GM18526 (cell line): ENCODE results near the gene SLC12A5.

ENCODE experiments used
- POLR2A ChIP-seq: IDR thresholded peaks from 3 replicates; pipeline ENCODE4 v1.6.1; 2011; ENCODE audit not compliant: insufficient read length; ENCODE audit errors: extremely low read depth

The SLC12A5 gene

DNA sequence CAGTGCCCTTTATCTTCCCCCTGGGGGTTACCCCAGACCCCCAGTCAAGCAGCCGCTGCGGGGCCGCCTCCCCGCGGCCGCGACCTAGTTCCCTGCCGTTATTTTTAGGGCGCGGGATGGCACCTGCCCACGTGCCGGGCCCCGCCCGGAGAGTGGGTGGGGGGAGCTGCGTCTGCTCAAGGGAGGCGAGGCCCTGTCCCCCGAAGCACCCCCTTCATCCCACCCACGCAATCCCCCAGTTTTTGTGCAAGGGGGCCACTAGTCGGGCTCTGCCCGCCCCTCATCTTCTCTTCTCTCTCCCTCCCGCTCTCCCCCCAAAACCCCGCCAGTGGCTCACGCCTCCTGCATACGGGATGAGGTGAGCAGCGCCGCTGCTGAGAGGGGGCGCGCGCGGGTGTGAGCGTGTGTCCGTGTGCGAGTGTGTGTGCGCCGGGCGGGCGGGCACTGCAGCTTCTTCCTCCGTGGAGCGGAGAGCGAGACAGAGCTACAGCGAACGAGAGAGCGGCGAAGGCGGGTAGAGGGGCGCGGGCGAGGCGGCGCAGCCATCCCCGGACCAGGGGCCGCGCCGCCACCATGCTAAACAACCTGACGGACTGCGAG lies at the start of gene SLC12A5:
Gene SLC12A5 (plus strand): TSS at position 444 of the 600 bp plus-strand sequence. CDS start 130 bp downstream, at position 574.
- no peak for TF ChIP-seq POLR2A

DNA sequence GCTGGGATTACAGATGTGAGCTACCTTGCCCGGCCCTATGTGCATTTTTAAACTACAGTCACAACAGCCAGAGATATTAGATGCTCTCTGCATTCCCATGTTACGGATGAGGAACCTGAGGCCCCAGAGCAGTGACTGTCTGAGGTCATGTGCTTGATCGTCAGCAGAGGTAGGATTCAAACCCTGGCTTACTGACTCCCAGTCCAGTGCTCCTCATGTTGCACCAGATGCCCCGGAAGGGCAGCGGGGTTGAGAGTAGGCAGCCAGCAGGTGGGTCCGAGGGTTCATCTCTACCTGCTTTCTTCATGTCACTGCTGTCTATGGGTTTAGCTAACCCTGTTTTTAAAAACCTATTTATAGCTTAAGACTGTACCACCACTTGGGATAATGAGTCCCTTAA lies 47.8 kb upstream of the SLC12A5 start:
- no peak for TF ChIP-seq POLR2A

DNA sequence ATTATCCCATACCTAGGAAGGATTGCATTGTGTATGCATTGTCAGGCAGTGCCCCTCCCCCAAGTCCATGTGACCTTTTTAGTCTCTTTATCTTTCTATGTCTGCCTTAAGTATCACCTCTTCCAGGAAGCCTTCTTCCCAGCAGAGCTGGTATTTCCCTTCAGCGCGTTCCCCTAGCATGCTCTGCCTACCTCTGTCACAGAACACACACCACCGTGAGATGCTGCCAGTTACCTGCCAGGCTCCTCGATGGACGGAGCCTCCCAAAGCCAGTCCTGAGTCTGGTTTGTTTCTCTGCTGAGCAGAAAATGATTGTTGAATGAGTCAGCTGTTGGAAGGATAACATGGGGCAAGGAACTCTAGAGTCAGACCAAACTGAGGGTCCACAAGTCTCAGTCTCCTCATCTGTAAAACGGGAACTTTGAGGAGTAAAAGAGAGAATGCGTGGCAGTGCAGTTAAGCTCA lies 45.7 kb upstream of the SLC12A5 start:
- TF ChIP-seq POLR2A: no peak

DNA sequence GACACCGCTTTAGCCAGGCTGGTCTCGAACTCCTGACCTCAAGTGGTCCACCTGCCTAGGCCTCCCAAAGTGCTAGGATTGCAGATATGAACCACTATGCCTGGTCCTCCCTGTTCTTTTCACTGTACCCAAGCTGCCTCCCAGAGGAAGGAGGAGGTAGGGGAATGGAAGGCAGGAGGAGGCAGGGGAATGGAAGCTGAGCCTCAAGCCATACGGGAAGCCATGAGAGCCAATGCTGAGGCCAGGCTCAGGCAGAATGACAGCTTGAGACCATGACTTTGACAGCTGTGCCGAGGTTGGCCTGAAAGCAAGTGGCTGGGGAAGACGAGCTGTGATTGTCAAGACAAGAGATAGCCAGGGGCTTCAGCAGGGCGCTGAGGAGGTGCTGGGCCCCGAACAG lies 43.4 kb upstream of the SLC12A5 start:
- TF ChIP-seq POLR2A: no peak

DNA sequence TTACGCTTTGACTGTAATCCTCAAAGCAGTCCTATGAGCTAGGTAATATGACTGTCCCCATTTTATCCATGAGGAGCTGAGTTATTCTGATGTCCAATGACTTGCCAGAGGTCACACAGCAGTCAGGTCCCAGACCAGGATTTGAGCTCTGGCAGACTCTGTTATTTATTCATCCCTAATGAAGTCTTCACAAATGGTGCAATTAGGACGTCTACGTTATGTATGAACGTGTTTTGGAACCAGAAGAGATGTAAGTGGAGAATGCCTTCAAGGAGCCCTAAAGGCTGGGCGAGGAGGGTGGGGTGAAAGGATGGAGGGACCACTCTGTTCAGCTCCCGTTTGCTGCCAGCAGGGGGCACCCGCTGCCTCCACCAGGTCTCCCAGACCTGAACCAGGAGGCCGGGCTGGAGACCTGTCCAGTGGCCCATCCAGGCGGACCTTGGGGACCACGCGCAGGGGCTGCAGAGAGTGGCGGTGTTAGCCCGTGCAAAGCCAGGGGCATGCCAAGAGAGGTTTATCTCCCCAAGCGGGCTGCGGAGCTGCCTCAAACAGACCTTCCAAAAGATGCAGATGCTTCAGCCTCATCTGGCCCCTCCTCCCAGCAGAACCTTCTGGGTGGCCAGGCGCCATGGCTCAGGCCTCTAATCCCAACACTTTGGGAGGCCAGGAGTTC lies 41.8 kb upstream of the SLC12A5 start:
- TF ChIP-seq POLR2A: no peak

DNA sequence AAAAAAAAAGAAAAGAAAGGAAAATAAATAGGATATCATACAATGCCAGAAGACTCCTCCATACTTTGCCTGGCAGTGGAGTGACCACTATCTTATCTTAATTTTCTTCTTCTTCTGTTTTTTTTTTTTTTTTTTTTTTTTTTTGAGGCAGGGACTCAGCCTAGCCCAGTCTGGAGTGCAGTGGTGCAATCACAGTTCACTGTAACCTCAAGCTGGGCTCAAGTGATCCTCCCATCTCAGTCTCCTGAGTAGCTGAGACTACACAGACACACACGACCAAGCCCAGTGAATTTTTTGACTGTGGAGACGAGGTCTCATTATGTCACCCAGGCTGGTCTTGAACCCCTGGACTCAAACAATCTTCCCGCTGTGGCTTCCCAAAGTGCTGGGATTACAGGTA lies 37.4 kb upstream of the SLC12A5 start:
- no peak for TF ChIP-seq POLR2A

DNA sequence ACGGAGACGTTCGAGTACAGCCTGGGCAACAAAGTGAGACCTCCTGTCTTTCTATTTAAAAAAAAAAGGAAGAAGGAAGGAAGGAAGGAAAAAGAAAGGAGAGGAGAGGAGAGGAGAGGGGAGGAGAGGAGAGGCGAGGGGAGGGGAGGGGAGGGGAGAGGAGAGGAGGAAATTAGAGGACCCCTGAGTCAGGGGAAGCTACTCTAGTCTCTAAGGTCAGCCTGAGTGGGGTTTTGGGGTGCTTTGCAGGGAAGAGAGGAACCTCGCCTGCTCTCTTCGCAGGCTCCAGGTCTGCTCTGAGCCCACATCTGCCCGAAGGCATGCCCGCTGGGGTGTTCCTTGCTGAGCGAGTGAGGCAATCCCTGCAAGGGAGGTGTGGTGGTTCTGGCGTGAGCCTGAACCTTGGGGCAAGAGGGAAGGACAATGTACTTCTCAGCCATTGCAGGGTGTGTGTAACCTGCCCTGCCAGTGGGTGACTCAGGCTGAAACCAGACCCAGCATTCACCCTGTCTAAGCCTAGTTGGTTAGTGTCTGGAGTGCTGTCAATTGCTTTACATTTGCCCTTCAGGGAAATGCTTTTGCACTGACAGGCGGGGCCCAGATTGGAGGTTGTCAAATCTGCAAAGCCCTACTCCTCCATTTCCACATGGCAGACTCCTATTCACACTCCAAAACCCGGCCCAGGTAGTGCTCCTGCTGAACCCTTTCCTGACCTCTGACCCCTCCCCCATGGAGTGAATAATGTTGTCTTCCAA lies 35.6 kb upstream of the SLC12A5 start:
- no peak for TF ChIP-seq POLR2A

DNA sequence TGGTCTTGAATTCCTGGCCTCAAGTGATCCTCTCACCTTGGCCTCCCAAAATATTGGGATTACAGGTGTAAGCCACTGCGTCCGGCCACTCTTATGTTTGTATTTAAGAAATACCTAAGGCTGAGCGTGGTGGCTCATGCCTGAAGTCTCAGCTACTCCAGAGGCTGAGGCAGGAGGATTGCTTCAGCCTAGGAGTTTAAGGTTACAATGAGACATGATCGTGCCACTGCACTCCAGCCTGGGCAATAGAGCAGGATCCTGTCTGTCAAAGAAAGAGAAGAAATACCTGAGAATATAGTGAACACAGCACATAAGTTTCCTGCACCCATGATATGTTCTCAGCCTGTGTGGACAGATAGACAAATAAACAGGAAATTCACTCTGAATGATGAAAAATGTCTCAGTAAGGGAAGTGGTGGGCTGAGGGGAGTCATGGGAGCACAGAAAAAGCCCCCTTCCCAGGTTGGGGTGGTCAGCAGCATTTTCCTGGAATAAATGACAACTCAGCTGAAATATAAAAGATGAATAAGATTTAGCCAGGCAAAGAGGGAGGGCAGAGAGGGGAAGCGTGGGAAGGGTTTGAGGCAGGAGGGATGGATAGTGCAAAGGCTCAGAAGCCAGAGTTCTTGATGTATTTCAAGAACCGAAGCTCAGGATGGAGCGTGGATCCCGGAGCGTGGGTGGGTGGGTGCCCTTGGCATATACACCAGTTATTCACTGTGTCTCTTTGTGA lies 34.1 kb upstream of the SLC12A5 start:
- no peak for TF ChIP-seq POLR2A

DNA sequence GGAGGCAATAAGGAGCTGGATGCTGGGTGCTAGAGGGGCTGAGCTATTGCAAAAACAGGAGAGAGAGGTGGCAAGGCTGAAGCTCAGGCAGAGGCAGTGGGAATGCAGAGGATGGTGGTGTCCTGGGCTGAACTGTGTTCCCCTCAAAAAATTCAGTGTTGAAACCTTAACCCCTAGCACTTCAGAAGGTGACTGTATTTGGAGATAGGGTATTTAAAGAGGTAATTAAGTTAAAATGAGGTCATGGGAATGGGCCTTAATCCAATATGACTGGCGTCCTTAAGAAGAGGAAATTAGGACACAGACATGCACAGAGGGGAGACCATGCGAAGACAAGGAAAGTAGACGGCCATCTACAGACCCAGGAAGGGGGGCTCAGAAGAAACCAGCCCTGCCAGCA lies 31.8 kb upstream of the SLC12A5 start:
- no peak for TF ChIP-seq POLR2A

DNA sequence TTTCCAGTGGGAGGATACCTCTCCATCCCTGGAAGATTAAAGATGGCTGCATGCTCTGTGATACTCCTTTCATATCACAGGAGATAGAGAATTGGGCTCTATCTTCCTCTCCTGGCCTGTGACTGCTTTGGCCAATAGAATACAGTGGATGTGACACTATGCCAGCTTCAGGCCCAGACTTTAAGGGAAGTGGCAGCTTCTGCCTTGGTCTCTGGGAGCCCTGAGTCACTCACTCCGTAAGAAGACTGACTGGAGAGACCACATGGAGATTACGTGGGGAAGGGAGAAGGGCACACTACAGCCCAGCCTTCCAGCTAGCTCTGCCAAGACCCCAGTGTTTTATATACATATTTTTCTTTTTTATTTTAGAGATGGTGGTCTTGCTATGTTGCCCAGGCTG lies 30.7 kb upstream of the SLC12A5 start:
- no peak for TF ChIP-seq POLR2A

DNA sequence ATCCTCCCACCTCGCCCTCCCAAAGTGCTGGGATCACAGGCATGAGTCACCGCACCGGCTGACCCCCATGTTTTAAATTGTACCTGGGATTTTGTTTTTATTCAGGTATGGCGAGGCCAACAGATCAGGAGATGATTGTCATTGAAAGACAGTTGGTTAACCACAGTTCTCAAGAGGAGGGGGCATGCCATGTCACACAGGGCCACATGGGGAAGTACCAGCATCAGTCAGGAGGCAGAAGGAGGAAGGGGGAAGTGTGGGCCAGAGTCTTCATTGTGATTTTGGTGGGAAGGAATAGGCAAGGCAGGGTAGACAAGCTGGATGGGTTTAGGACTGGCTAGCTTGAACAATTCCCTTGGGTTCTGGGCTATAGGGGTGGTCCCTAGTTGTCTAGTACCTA lies 30.3 kb upstream of the SLC12A5 start:
- TF ChIP-seq POLR2A: no peak

DNA sequence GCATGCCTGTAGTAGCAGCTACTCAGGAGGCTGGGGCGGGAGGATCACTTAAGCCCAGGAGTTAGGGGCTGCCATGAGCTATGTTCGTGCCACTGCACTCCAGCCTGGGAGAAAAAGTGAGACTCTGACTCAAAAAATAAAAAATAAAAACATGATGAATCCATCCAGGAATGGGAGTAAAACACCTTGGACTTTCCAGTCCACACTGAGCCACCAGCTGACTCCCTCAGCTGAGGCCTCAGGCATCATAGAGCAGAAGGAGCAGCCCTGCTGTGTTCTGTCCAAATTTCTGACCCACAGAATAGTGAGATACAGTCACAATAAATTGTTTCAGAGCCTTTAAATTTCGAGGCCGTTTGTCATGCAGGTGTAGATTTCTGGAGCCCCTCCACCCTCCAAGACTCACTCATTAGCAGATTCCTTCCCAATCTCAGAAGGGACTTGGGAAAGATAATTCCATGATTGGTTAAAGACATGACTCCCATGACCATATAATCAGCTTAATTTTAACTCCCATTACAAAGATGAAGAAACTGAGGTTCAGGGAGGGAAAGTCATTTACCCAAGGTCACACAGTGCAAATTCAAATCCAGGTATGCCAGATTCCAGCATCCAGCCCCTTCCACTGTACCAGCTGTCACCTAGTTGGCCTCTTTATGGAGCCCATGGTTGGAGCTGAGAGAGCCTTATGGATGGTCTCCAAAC lies 29.3 kb upstream of the SLC12A5 start:
- no peak for TF ChIP-seq POLR2A

DNA sequence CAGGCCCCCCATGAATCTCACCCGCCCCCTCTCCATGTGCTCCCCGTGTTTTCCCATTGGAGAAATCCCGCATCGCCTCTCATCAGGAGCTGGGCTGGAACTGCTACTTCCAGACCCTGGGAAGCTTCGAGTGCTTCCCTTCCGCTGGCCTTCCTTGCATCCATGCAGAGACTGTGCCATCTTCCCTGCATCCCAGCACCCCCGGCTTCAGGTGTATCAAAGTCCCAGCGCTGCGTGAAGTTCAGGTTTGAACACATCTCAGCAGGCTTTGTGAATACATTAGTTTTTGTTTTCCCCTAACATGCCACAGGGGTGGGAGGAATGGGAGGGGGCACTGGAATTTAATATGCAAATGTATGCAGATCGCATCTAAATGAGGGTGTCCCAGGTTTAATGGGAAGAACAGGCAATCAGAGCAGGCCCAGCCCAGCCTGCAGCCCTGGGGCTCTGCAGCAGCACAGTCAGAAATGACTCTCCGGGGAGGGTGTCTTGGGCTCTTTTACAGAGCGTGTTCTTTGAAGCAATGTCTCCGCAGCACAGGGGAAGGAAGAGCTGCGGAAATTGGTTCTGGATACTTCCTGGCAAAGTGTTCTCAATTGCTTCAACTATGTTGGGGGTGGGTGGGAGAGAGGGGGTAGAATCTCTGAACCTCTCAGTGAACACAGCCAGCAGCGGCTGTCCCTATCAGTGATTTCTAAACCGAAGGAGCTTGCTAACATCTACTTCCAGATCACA lies 28.6 kb upstream of the SLC12A5 start:
- TF ChIP-seq POLR2A: no peak

DNA sequence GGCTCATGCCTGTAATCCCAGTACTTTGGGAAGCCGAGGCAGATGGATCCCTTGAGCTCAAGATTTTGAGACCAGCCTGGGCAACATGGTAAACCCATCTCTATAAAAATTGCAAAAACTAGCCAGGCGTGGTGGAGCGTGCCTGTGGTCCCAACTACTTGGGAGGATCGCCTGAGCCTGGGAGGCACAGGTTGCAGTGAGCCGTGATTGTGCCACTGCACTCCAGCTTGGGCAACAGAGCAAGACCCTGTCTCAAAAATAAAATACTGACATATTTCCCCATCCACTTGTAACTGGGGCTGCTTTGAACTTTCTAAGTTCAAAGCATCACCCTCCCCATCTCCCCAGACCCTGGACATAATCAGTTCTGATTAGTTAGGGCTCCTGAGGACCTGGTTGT lies 27.5 kb upstream of the SLC12A5 start:
- no peak for TF ChIP-seq POLR2A
